GM12892 (cell line): ENCODE results near the gene PLXNB1.

ENCODE experiments used
- POLR2A ChIP-seq: IDR thresholded peaks from 2 replicates; pipeline ENCODE4 v1.6.1; 2011; ENCODE audit warnings: low read depth, low read length, control low read depth
- POLR2AphosphoS5 ChIP-seq: IDR thresholded peaks from 2 replicates; pipeline ENCODE4 v1.6.1; 2011; ENCODE audit warnings: low read depth, low read length, control low read depth

GRCh38 chr3:48423883-48424695 lies 5.8 kb downstream of the PLXNB1 start:
- TF ChIP-seq POLR2A, result no peak
- no peak for TF ChIP-seq POLR2AphosphoS5
